ENCODE results near the gene ZDHHC5. TPM values are rescaled to one million over a fixed set of nuclear protein-coding genes. Genes with fewer than 3 reads are reported as not detected.
A peak's percentile ranks its signal among the peaks of the same experiment; 100 is the strongest.

ZDHHC5 gene
- total RNA-seq, 4 donors from 2014 or later = 34.3 to 52.1 (median 45.8) TPM

DNA sequence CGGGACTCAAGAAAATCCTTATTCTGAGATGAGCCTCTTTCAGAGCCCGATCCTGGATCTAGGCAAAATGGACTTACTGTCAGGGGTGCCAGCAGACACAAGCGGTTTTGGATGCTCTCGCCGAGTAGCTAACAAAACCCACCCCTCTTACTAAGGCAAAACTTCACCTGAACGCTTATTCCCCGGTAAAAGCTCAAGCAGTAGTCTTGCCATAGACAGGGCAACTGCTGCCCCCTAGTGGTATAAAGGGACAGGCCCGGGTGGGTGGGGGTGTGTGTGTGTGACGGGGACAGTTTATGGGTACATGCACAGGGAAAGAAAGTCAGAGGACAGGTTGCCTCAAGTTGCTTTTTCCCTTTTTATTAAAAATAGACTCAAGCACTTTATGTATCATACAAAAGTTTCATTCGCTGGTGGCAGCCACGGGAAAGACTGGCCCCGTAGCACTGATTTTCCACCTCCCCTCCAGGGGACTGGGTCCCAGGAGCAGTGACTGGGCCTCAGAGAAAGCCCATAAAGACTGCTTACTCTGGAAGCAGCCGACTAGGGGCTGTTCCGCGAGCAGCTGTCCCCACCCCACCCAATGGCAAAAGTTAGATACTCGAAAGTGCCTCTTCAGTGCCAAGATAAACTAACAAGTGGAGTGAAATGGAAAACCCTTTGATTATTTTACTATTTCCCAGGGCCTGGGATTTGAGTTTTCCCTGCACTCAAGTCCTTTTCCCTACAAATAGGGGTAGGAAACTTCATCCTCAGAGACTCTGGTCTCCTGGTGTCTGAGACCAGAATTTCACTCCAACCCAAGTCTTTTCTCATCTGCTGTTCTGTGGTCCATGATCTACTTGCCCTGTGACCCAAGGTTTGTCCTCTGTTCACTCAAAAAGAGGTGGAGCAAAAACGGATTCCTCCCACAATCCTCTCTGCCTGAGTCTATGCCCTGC is 22.9 kb upstream of the ZDHHC5 start:
- TF ChIP-seq, protein P1, sequence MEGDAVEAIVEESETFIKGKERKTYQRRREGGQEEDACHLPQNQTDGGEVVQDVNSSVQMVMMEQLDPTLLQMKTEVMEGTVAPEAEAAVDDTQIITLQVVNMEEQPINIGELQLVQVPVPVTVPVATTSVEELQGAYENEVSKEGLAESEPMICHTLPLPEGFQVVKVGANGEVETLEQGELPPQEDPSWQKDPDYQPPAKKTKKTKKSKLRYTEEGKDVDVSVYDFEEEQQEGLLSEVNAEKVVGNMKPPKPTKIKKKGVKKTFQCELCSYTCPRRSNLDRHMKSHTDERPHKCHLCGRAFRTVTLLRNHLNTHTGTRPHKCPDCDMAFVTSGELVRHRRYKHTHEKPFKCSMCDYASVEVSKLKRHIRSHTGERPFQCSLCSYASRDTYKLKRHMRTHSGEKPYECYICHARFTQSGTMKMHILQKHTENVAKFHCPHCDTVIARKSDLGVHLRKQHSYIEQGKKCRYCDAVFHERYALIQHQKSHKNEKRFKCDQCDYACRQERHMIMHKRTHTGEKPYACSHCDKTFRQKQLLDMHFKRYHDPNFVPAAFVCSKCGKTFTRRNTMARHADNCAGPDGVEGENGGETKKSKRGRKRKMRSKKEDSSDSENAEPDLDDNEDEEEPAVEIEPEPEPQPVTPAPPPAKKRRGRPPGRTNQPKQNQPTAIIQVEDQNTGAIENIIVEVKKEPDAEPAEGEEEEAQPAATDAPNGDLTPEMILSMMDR (IDR thresholded peaks at IDR 0.05) = peak; percentile 65 to 95 (median 83)
- no peak for TF ChIP-seq POLR2A (IDR thresholded peaks at IDR 0.05)
- TF ChIP-seq POLR2AphosphoS5 (IDR thresholded peaks at IDR 0.05) = no peak
- no peaks in the 10 kb centered on the region for H3K9me3 ChIP-seq
- H3K4me1 ChIP-seq = peaks cover 0 to 79% (median 48%) of the 10 kb centered on the region in 3 donors
- H3K27me3 ChIP-seq = peaks cover 39% of the 10 kb centered on the region
- ATAC-seq = peak; percentile 79
- no peak overlapping the region for H3K4me3 ChIP-seq
- WGBS, 2 donors (ENCODE audit: low coverage in 1 of 2) = 0 to 17% methylated on average over 7 to 9 of the region's 17 CpGs
- no peaks in the 10 kb centered on the region for H3K36me3 ChIP-seq
- H3K27ac ChIP-seq = peak overlapping the region in 3 of 4 donors; percentile 49 to 58 (median 52)

- H3K9me3 ChIP-seq = no peaks in the 10 kb centered on the region
- H3K27ac ChIP-seq = peak overlapping the region in 3 of 4 donors; percentile 49 to 58 (median 52)
- no peak for TF ChIP-seq EP300 (IDR thresholded peaks at IDR 0.05)
- TF ChIP-seq POLR2AphosphoS5 (IDR thresholded peaks at IDR 0.05) = no peak
- no peak for TF ChIP-seq POLR2A (IDR thresholded peaks at IDR 0.05)
- TF ChIP-seq, protein P1 (IDR thresholded peaks at IDR 0.05) = no peak
- no peak overlapping the region for H3K4me3 ChIP-seq
- H3K4me1 ChIP-seq = peaks cover 0 to 75% (median 46%) of the 10 kb centered on the region in 3 donors
- peaks cover 46% of the 10 kb centered on the region for H3K27me3 ChIP-seq
- ATAC-seq = no peak
- 0 to 13% methylated on average over 1 to 2 of the region's 5 CpGs for WGBS, 2 donors (ENCODE audit: low coverage in 1 of 2)
- no peaks in the 10 kb centered on the region for H3K36me3 ChIP-seq
Measured at GRCh38 chr11:57645689-57646085, 22.2 kb upstream of the ZDHHC5 start.

- Histone ChIP-seq H3K27ac (peak overlapping the region in 2 of 4 donors; percentile 49 to 58), H3K27me3 (peaks cover 52% of the 10 kb centered on the region), H3K9me3 (no peaks in the 10 kb centered on the region), H3K4me3 (no peak overlapping the region), H3K4me1 (peaks cover 0 to 69% (median 41%) of the 10 kb centered on the region in 3 donors), H3K36me3 (no peaks in the 10 kb centered on the region)
- TF ChIP-seq, protein P1 (IDR thresholded peaks at IDR 0.05) = no peak
- TF ChIP-seq POLR2A (IDR thresholded peaks at IDR 0.05) (no peak), EP300 (IDR thresholded peaks at IDR 0.05) (no peak), POLR2AphosphoS5 (IDR thresholded peaks at IDR 0.05) (no peak)
- WGBS, 2 donors (ENCODE audit: low coverage in 1 of 2) = 7 to 70% methylated on average over 3 of the region's 10 CpGs
- no peak for ATAC-seq
Measured at GRCh38 chr11:57646194-57646798, 21.6 kb upstream of the ZDHHC5 start.

DNA sequence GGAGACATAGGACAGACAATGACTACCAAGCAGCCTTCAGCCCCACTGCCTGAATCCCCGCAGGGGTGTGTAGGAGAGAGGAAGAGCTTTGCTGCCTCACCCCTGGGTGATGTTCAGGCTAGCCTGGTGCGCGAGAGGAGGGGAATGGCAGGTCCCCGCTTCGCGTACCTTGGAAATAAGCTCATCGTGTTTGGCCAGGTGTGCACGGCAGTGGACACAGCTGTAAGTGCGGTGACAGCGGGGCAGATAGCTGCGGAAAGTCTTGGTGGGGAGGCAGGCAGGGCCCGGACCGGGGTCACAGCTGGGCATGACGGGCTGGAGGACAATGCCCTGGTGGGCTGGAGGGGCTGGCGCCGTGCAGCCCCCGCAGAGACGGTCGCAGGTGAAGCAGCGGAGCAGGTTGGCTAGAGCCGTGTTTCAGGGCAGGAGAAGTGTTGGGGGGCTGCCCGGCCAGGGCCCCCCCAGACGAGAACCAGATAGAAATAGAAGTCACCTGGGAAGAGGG is 21.1 kb upstream of the ZDHHC5 start:
- ATAC-seq = no peak
- H3K27me3 ChIP-seq = peaks cover 57% of the 10 kb centered on the region
- H3K4me1 ChIP-seq = peaks cover 0 to 64% (median 41%) of the 10 kb centered on the region in 3 donors
- H3K4me3 ChIP-seq = no peak overlapping the region
- H3K27ac ChIP-seq = peak overlapping the region in 1 of 4 donors; percentile 2
- 0 to 6% methylated on average over 7 to 10 of the region's 23 CpGs for WGBS, 2 donors (ENCODE audit: low coverage in 1 of 2)
- H3K9me3 ChIP-seq = no peaks in the 10 kb centered on the region
- no peak for TF ChIP-seq EP300 (IDR thresholded peaks at IDR 0.05)
- TF ChIP-seq POLR2AphosphoS5 (IDR thresholded peaks at IDR 0.05) = no peak
- no peak for TF ChIP-seq POLR2A (IDR thresholded peaks at IDR 0.05)
- TF ChIP-seq, protein P1 (IDR thresholded peaks at IDR 0.05) = no peak
- H3K36me3 ChIP-seq = no peaks in the 10 kb centered on the region
